HFFc6 (cell line): ENCODE results near the gene OTX1. TPM values are rescaled to one million over a fixed set of nuclear protein-coding genes. Genes with fewer than 3 reads are reported as not detected.

Experiments
- DNase-seq: peaks from one replicate; pipeline ENCODE4 v3.0.0-alpha.2; 2018
- H3K27ac Mint-ChIP-seq: 2 replicates; pipeline ENCODE4 v1.8.0; 2020; ENCODE audit warnings: mild to moderate bottlenecking, mixed read lengths
- H3K27me3 Mint-ChIP-seq: 2 replicates; pipeline ENCODE4 v1.8.0; 2021; ENCODE audit warnings: mild to moderate bottlenecking, moderate library complexity, mixed read lengths; ENCODE audit not compliant: insufficient read depth
- H3K36me3 Mint-ChIP-seq: 2 replicates; pipeline ENCODE4 v1.8.0; 2021; ENCODE audit warnings: low read depth, mixed read lengths
- H3K4me1 Mint-ChIP-seq: 2 replicates; pipeline ENCODE4 v1.8.0; 2020; ENCODE audit warnings: low read depth, mixed read lengths
- H3K4me3 Mint-ChIP-seq: 2 replicates; pipeline ENCODE4 v1.8.0; 2020; ENCODE audit warnings: mild to moderate bottlenecking, moderate library complexity, mixed read lengths
- H3K9me3 Mint-ChIP-seq: 2 replicates; pipeline ENCODE4 v1.8.0; 2020; ENCODE audit warnings: mild to moderate bottlenecking, mixed read lengths
- CTCF ChIP-seq: fragments of 200-600 bp; sonication (generic); IDR thresholded peaks from 2 replicates; pipeline ENCODE4 v1.5.0; 2021; ENCODE audit warnings: antibody characterized with exemption, mild to moderate bottlenecking
- total RNA-seq, 6 experiments: library from RNA; stranded (reverse); fragmentation: NEBNext Ultra II Directional; extraction: Animal tissue kit (Norgen Biotek cat#: 25700); gene quantifications; 2 replicates in 1 of 6; 3 replicates in 5 of 6; pipeline ENCODE4 v1.2.3, GENCODE V29; 2021

Gene OTX1
- total RNA-seq, 6 experiments from 2014 or later = 0.41 to 0.61 (median 0.53) TPM

DNA sequence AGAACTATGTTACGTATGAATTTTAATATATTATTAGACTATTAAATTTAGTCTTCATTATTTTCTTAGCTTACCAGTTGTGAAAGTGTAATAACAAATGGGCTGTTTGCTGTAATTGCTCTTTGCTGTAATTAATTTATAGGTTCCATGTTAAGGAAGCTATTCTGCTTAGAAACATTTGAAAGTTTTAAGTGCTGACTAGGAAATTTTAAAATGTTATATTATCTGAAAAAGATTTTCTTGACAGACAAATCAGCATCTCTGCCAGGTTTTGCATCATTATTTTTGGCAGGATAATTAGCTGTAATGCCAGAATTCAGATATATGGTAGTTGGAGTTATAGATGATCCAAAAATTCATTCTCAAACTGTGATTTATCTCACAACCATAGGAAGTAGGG, 42.2 kb downstream of the OTX1 start:
- TF ChIP-seq CTCF = no peak
- Mint-ChIP-seq H3K27me3 (peaks cover 6% of the 10 kb centered on the region), H3K36me3 (no peaks in the 10 kb centered on the region), H3K9me3 (no peaks in the 10 kb centered on the region), H3K27ac (no peak overlapping the region), H3K4me1 (no peaks in the 10 kb centered on the region), H3K4me3 (no peak overlapping the region)
- DNase-seq = no peak

DNA sequence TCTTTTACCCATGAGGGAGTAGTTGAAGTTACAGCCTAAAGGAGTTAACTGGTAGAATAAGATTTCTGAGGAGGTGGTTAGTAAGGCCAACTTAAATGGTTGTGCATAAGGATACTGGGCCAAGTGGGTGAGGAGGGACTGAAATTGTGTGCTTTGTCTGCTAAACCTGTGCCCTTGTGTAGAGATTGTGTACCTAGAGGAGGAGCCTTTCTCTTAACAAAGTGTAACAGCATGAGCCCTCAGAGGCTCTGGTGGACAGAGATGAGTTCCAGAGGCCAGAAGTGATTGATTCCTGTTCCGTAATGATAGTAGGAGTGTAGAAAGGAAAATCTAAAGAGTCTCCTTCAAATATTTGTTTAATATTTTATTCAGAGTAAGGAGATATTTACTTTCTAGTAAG, 42.9 kb downstream of the OTX1 start:
- H3K27me3 Mint-ChIP-seq = peaks cover 6% of the 10 kb centered on the region
- H3K4me3 Mint-ChIP-seq = no peak overlapping the region

GRCh38 chr2:63096491-63096890, 45.9 kb downstream of the OTX1 start:
- H3K4me3 Mint-ChIP-seq = no peak overlapping the region
- no peaks in the 10 kb centered on the region for H3K4me1 Mint-ChIP-seq
- H3K27ac Mint-ChIP-seq = no peak overlapping the region
- no peaks in the 10 kb centered on the region for H3K36me3 Mint-ChIP-seq
- DNase-seq = no peak
- no peaks in the 10 kb centered on the region for H3K9me3 Mint-ChIP-seq
- H3K27me3 Mint-ChIP-seq = peaks cover 8% of the 10 kb centered on the region
- no peak for TF ChIP-seq CTCF

More for the DNA sequence above, 42.9 kb downstream of the OTX1 start:
- Mint-ChIP-seq H3K27ac (no peak overlapping the region), H3K36me3 (no peaks in the 10 kb centered on the region), H3K9me3 (no peaks in the 10 kb centered on the region), H3K4me1 (no peaks in the 10 kb centered on the region)
- TF ChIP-seq CTCF = no peak
- no peak for DNase-seq

DNA sequence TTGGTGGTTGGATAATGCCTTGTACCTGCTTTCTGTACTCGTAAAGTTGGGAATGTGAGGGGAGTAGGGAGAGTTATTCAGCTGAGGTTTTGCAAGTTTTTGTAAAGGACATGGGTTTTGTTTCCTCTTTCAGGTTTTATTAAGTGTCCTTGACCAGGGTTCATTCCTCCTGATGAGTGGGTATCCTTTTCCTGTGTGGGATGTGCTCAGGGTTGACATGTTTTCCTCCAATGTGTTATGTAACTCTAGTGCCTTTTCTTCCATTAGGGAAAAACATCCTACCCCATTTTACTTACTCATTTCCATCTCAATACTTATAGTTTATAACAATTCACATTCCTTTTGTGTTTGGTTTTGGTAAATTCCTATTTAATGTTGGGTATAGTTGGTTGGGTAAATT, 48.4 kb downstream of the OTX1 start:
- Mint-ChIP-seq H3K27me3 (peaks cover 4% of the 10 kb centered on the region; the same call in 1 of the 2 replicates), H3K4me1 (no peaks in the 10 kb centered on the region), H3K27ac (no peak overlapping the region), H3K9me3 (no peaks in the 10 kb centered on the region), H3K4me3 (no peak overlapping the region), H3K36me3 (no peaks in the 10 kb centered on the region)
- TF ChIP-seq CTCF = no peak
- no peak for DNase-seq

DNA sequence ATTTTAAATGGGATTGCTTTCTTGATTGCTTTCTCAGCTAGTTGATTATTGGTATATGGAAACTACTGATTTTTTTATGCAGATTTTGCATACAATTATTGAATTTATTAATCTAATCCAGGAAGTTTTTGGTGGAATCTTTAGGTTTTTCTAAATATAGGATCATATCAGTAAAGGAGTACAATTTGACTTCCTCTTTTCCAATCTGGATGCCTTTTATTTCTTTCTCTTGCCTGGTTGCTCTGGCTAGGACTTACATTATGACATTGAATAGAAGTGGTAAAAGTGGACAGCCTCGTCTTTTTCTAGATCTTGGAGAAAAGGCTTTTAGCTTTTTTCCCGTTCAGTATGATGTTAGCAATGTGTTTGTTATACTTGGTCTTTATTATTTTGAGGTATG, 51.3 kb downstream of the OTX1 start:
- Mint-ChIP-seq H3K4me1 (no peaks in the 10 kb centered on the region), H3K36me3 (no peaks in the 10 kb centered on the region), H3K27me3 (peaks cover 7% of the 10 kb centered on the region; the same call in 1 of the 2 replicates), H3K9me3 (peaks cover 14% of the 10 kb centered on the region; the same call in 1 of the 2 replicates), H3K27ac (no peak overlapping the region), H3K4me3 (no peak overlapping the region)
- TF ChIP-seq CTCF = no peak
- no peak for DNase-seq

GRCh38 chr2:63104482-63104881, 53.9 kb downstream of the OTX1 start:
- no peak overlapping the region for H3K27ac Mint-ChIP-seq
- no peak for DNase-seq
- peaks cover 14% of the 10 kb centered on the region; the same call in 1 of the 2 replicates for H3K9me3 Mint-ChIP-seq

More at GRCh38 chr2:63104482-63104881, 53.9 kb downstream of the OTX1 start:
- TF ChIP-seq CTCF = no peak
- Mint-ChIP-seq H3K4me3 (no peak overlapping the region), H3K4me1 (no peaks in the 10 kb centered on the region), H3K36me3 (no peaks in the 10 kb centered on the region), H3K27me3 (peaks cover 3% of the 10 kb centered on the region; the same call in 1 of the 2 replicates)
